Renal cortical epithelial cell (primary cell): ENCODE measurements around the gene STX1B. TPM values are rescaled to one million over a fixed set of nuclear protein-coding genes. Genes with fewer than 3 reads are reported as not detected.

ENCODE experiments used
- DNase-seq: peaks from one replicate; pipeline ENCODE4 v3.0.0-alpha.2; 2011; ENCODE audit warnings: low read depth
- total RNA-seq: library from RNA; depleted of rRNA; stranded (reverse); fragments of >200 nt; gene quantifications from 2 replicates; pipeline ENCODE4 v1.2.3, GENCODE V29; 2014

Gene STX1B
- total RNA-seq, 1 donor from 2014 or later = 0.80 TPM

GRCh38 chr16:30996324-30996984 is 14.0 kb downstream of the STX1B start:
- peak; percentile 31 for DNase-seq

DNA sequence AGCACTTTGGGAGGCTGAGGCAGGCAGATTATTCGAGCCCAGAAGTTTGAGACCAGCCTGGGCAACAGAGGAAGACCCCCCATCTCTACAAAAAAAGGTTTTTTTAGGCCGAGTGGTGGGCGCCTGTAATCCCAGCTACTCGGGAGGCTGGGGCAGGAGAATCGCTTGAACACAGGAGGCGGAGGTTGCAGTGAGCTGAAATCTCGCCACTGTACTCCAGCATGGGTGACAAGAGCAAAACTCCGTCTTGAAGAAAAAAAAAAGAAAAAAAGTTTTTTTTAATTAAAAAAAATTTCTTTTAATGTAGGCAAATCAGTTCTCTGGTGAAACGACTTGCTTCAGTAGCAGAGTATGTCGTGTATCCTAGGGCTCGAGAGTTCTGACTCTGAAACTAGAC is 14.5 kb downstream of the STX1B start:
- no peak for DNase-seq

DNA sequence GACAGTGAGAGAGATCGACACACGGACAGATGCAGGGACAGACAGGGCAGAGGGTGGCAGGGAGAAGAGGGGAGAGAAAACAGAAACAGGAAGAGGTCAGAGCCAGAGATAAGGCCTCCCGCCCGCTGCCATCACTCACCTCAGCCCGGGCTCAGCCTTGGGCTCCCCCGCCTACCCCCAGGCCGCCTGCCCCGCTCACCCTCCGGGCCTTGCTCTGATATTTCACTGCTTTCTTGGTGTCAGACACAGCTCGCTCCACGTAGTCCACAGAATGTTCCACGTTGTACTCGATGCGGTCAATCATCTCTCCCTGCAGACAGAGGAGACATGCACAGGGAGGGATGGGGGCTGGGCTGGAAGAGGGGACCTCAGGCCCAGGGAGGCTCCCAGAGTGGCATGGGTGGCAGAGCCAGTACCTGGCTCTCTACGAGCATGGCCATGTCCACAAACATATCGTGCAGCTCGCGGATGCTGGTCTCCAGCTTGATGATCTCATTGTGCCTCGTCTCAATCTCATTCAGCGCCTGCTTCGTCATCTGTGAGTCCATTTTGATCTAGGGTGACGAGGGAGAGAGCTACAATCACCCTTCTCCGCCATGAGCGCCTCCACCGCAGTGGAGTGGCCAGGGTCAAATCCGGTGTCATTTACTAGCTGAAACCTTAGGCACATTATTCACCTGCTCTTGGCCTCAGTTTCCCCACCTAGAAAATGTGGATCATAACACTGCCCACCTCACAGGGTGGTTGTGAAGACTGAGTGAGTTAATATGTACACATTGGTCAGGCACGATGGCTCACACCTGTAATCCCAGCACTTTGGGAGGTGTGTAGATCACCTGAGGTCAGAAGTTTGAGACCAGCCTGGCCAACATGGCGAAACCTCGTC is 17.3 kb downstream of the STX1B start:
- no peak for DNase-seq

- DNase-seq = no peak
Measured at GRCh38 chr16:30992276-30992780, 18.1 kb downstream of the STX1B start.

GRCh38 chr16:30991052-30991451 is 19.4 kb downstream of the STX1B start:
- DNase-seq = no peak

- no peak for DNase-seq
Measured at GRCh38 chr16:30990105-30990504, 20.3 kb downstream of the STX1B start.

DNA sequence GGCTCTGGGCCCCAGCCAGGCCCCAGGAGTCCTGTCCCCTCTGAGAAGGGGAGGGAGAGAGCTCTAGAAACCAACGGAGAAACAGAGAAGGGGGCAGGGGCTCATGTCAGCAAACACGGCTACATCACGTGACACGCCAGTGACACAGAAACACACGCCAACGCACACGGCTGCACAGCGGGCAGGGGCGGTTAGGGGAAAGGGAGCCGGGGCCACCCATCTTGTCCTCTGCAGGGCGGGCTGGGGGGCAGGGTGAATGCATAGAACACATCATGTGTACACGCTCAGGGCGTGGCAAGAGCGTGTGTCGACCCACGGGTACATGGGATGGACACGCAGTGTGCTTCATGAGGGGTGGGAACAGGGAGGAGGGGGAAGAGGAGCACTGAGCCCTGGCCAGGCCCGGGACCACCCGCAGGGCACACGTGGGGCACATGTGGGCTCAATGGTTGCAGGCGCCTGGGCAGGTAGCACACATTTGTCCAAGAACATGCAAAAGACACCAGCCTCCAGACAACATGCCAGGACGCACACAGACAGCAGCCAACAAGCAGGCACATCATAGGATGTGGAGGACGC is 20.9 kb downstream of the STX1B start:
- DNase-seq = no peak

DNA sequence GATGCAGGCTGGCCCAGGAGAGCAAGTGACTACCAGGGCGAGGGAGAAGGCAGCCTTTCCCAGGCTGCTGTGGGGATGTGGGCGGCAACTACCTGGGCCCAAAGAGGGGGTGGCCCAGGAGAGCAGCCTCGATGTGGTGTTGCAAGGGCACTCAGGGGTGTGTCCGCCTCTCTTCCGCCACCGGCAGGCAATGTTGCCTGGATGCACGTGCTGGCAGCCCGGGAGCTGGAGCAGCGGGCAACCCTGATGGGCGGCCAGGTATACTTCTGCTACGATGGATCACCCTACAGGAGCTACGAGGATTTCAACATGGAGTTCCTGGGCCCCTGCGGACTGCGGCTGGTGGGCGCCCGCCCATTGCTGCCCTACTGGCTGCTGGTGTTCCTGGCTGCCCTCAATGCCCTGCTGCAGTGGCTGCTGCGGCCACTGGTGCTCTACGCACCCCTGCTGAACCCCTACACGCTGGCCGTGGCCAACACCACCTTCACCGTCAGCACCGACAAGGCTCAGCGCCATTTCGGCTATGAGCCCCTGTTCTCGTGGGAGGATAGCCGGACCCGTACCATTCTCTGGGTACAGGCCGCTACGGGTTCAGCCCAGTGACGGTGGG is 22.8 kb downstream of the STX1B start:
- DNase-seq = no peak

GRCh38 chr16:30986129-30986991 is 24.1 kb downstream of the STX1B start:
- DNase-seq = no peak

- DNase-seq = peak; percentile 64
Measured at GRCh38 chr16:30985401-30986128, 24.9 kb downstream of the STX1B start.

- peak; percentile 43 for DNase-seq
Measured at GRCh38 chr16:30984669-30985400, 25.6 kb downstream of the STX1B start, which contains the start of gene HSD3B7. Gene HSD3B7, plus strand, starts transcription at chr16:30985207. Its CDS starts 452 bp downstream, at chr16:30985659.

- DNase-seq = no peak
Measured at GRCh38 chr16:30983898-30984610, 26.4 kb downstream of the STX1B start.

GRCh38 chr16:30983289-30983889 is 27.0 kb downstream of the STX1B start:
- DNase-seq = no peak

GRCh38 chr16:30982548-30983288 is 27.7 kb downstream of the STX1B start:
- no peak for DNase-seq

DNA sequence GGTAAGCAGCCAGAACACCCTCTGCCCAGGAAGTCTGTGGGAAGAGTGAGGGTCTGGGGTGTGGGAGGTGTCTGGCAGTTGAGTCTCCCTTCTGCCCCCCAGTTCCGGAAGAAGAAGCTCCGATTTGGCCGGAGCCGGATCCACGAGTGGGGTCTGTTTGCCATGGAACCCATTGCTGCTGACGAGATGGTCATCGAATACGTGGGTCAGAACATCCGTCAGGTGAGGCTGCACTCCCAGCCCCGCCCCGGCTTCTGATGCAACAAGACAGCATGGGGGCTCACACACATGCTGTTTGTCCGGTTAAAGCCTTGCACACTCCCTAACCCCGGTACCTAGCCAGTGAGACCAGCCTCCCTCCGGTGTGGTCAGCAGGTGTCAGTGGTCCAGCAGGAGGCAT is 29.5 kb downstream of the STX1B start:
- no peak for DNase-seq

- no peak for DNase-seq
Measured at GRCh38 chr16:30980434-30980833, 30.0 kb downstream of the STX1B start.

GRCh38 chr16:30980023-30980371 is 30.4 kb downstream of the STX1B start:
- DNase-seq = no peak
